Fibroblast of pulmonary artery (primary cell): Measurements from ENCODE around the gene NAA40.

ENCODE experiments used
- DNase-seq: peaks from one replicate; pipeline ENCODE4 v3.0.0-alpha.2; 2010; ENCODE audit warnings: low read depth
- H3K4me3 ChIP-seq: replicated peaks from 2 replicates; pipeline ENCODE4 v1.5.1; 2011; ENCODE audit warnings: low read depth, mild to moderate bottlenecking, control low read depth, low read length, moderate library complexity
- CTCF ChIP-seq: IDR thresholded peaks from 2 replicates; pipeline ENCODE4 v1.5.1; 2011; ENCODE audit warnings: mild to moderate bottlenecking, control low read depth, low read length, inconsistent platforms; ENCODE audit errors: missing control alignments

The NAA40 gene

GRCh38 chr11:63937713-63938478 is 906 bp upstream of the NAA40 start:
- no peak for TF ChIP-seq CTCF
- H3K4me3 ChIP-seq, result peak overlapping the region; percentile 89
- DNase-seq, result no peak

DNA sequence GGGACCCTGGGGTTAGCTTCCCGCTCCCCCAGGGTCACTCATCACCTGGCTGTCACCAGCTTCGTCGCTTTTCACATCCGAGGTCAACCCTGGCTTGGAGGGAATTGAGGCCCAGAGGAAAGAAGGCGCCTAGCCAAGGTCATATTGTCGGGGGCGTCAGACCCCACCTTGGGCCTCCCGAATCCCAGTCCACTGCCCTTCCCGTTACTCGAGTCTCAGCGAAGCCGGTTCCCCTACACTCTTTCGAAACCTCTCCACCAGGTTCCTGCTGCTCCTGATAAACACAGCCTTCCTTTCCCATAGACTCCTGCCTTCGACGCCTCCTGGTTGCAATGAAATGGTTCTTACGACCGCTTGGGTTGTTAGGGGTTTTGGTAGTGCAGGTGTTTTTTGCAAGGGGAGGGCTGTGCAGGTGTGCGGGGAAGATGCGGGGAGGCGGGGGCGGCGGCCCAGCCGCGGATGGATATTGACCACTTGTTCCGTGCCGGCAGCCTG is 642 bp downstream of the NAA40 start:
- peak; percentile 37 for DNase-seq
- peak overlapping the region; percentile 89 for H3K4me3 ChIP-seq
- TF ChIP-seq CTCF, result peak; percentile 4

DNA sequence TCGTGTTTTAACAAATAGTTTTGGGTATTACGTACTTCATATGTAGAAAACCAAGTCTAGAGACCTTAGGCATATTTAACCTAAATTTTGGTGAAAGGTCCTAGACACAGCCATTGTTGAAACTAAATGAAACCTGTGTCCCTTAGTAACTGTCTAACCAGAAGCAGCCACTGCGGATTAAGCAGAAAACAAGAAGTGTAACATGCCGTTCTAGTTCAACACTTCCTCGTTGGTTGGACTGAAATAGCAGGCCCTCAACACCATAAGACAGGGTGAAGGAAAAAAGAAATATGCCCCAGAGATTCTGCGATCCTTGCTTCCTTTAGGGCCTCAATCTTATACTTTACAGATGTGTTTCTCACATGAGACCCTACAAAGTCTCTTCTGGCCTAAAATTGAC is 2.0 kb downstream of the NAA40 start:
- TF ChIP-seq CTCF, result no peak
- H3K4me3 ChIP-seq, result no peak overlapping the region
- DNase-seq, result no peak

GRCh38 chr11:63941901-63942300 is 3.1 kb downstream of the NAA40 start:
- H3K4me3 ChIP-seq, result no peak overlapping the region
- TF ChIP-seq CTCF, result no peak
- DNase-seq, result no peak

- H3K4me3 ChIP-seq, result no peak overlapping the region
- TF ChIP-seq CTCF, result no peak
- no peak for DNase-seq
Observed at GRCh38 chr11:63942803-63943202, 4.0 kb downstream of the NAA40 start.

DNA sequence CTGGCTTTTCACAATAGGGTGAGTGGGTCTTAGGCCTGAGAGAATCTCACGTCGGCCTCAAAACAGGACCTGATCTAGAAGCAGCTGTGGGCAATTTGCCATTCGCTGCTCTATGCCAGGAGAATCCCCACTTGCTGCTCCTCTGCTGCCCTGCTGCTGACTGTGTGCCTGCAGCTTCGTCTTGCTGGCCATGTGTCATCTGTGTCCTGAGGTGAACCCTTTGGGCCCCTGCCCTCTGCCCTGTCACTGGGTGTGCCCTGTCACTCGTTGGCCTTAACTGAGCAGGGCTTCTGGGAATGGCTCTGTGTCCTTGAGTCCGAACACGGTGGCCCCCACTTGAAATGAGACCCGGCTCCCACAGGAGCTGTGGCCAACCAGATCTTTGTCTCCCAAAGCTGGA is 6.2 kb downstream of the NAA40 start:
- TF ChIP-seq CTCF, result no peak
- no peak for DNase-seq
- no peak overlapping the region for H3K4me3 ChIP-seq
